ENCODE measurements around the gene CALD1. TPM values are rescaled to one million over a fixed set of nuclear protein-coding genes. Genes with fewer than 3 reads are reported as not detected.

Gene CALD1
- polyA plus RNA-seq, 2 of the 4 experiments (the other 2 are of a cell fraction): 136 to 150 TPM

DNA sequence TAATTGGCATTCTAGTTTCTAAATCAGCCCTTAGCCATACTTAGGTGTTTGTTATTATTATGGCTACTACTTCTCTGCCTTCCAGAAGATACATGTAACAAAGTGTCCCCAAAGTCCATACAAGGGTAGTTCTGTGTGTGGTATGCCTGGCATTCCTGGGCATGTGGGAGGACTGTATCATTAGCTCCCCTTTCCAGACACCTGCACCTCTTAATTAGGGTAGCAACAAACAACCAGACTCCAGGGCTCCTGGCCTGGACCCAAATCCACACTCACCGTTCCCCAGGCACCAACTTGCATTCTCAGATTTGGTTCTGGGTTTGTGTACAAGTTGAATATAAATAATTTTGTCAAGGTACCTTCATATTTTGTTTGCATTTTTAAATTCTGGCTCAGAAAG is 15.5 kb upstream of the CALD1 start:
- TF ChIP-seq, protein P1, sequence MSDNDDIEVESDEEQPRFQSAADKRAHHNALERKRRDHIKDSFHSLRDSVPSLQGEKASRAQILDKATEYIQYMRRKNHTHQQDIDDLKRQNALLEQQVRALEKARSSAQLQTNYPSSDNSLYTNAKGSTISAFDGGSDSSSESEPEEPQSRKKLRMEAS (IDR thresholded peaks at IDR 0.05): no peak
- TF ChIP-seq FOXS1 (CRISPR knock-in tag; IDR thresholded peaks at IDR 0.05): no peak
- TF ChIP-seq, protein P2, sequence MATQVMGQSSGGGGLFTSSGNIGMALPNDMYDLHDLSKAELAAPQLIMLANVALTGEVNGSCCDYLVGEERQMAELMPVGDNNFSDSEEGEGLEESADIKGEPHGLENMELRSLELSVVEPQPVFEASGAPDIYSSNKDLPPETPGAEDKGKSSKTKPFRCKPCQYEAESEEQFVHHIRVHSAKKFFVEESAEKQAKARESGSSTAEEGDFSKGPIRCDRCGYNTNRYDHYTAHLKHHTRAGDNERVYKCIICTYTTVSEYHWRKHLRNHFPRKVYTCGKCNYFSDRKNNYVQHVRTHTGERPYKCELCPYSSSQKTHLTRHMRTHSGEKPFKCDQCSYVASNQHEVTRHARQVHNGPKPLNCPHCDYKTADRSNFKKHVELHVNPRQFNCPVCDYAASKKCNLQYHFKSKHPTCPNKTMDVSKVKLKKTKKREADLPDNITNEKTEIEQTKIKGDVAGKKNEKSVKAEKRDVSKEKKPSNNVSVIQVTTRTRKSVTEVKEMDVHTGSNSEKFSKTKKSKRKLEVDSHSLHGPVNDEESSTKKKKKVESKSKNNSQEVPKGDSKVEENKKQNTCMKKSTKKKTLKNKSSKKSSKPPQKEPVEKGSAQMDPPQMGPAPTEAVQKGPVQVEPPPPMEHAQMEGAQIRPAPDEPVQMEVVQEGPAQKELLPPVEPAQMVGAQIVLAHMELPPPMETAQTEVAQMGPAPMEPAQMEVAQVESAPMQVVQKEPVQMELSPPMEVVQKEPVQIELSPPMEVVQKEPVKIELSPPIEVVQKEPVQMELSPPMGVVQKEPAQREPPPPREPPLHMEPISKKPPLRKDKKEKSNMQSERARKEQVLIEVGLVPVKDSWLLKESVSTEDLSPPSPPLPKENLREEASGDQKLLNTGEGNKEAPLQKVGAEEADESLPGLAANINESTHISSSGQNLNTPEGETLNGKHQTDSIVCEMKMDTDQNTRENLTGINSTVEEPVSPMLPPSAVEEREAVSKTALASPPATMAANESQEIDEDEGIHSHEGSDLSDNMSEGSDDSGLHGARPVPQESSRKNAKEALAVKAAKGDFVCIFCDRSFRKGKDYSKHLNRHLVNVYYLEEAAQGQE (IDR thresholded peaks at IDR 0.05): no peak
- TF ChIP-seq BHLHE40 (IDR thresholded peaks at IDR 0.05; ENCODE audit: low read depth, low read length): no peak
- TF ChIP-seq RAD21 (conservative IDR thresholded peaks at IDR 0.05 in 1 of 2, IDR thresholded peaks at IDR 0.05 in 1 of 2): no peak
- no peak overlapping the region for H3K4me3 ChIP-seq
- H3K4me1 ChIP-seq: no peaks in the 10 kb centered on the region
- ChIA-PET POLR2A (no interaction called here), CTCF (interaction anchor here (1.2 to 1.6 kb wide), 2 partner anchors 40 to 130 kb away, joined by 3 to 4 read pairs; no protein-coding TSS in a partner anchor)
- no peak overlapping the region for H3K4me2 ChIP-seq
- H3K9me3 ChIP-seq: no peaks in the 10 kb centered on the region
- DNase-seq (ENCODE audit: low read depth in 1 of 2, low spot score in 1 of 2) (no peak), ATAC-seq (no peak), FAIRE-seq (no peak)
- WGBS (ENCODE audit: missing lambda C conversion rate): 92% methylated on average over 1 of the region's 1 CpG
- H3K27ac ChIP-seq: no peak overlapping the region

DNA sequence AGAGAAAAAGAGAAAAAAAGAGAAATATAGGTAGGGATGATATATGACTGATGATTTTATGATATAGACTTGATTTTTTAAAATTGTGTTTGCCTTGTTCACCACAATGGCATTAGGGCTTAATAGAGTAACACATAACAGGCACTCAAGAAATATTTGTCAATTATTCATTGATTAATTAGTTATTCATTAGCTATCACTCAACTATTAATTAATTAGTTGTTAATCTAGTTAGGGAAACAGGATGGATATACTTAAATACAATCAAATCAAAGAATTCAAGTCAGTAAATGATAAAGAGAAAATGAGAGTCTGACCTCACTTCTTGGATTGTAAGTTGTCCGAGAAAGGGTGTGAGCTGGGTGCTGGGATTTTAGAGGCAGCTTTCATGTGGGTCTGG is 15.1 kb upstream of the CALD1 start:
- no peak for FAIRE-seq

More for the DNA sequence above, 15.1 kb upstream of the CALD1 start:
- Histone ChIP-seq H3K4me1 (no peaks in the 10 kb centered on the region), H3K4me2 (no peak overlapping the region), H3K27ac (no peak overlapping the region), H3K9me3 (no peaks in the 10 kb centered on the region), H3K4me3 (no peak overlapping the region)
- POLR2A ChIA-PET: no interaction called here
- DNase-seq (ENCODE audit: low read depth in 1 of 2, low spot score in 1 of 2) (no peak), ATAC-seq (no peak)
- TF ChIP-seq BHLHE40 (IDR thresholded peaks at IDR 0.05; ENCODE audit: low read depth, low read length) (no peak), HOXA7 (CRISPR knock-in tag; IDR thresholded peaks at IDR 0.05) (no peak), MAZ (IDR thresholded peaks at IDR 0.05; ENCODE audit: borderline replicate concordance, low read depth, low read length) (no peak), HOXB13 (CRISPR knock-in tag; IDR thresholded peaks at IDR 0.05; ENCODE audit: low read depth) (no peak), JUN (IDR thresholded peaks at IDR 0.05) (no peak), ZSCAN20 (CRISPR knock-in tag; IDR thresholded peaks at IDR 0.05) (no peak), SMC3 (IDR thresholded peaks at IDR 0.05) (no peak)
- TF ChIP-seq, protein P1 (IDR thresholded peaks at IDR 0.05): no peak
- TF ChIP-seq, protein P3, sequence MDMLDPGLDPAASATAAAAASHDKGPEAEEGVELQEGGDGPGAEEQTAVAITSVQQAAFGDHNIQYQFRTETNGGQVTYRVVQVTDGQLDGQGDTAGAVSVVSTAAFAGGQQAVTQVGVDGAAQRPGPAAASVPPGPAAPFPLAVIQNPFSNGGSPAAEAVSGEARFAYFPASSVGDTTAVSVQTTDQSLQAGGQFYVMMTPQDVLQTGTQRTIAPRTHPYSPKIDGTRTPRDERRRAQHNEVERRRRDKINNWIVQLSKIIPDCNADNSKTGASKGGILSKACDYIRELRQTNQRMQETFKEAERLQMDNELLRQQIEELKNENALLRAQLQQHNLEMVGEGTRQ (IDR thresholded peaks at IDR 0.05): no peak
- TF ChIP-seq, protein P2 (IDR thresholded peaks at IDR 0.05): no peak
- CTCF ChIA-PET: interaction anchor here (1.2 to 1.6 kb wide), 2 partner anchors 40 to 130 kb away, joined by 3 to 4 read pairs; no protein-coding TSS in a partner anchor
- 71% methylated on average over 1 of the region's 1 CpG for WGBS (ENCODE audit: missing lambda C conversion rate)

All from A549 (cell line).